ENCODE results near the gene IQCH.

- TF ChIP-seq GATA2 (IDR thresholded peaks at IDR 0.05; ENCODE audit: low read depth, low read length): no peak
- TF ChIP-seq GATA3 (IDR thresholded peaks at IDR 0.05; ENCODE audit: low read depth, low read length): no peak
Observed at GRCh38 chr15:67251318-67251717, 3.3 kb upstream of the IQCH start.

All from SH-SY5Y (cell line).